ENCODE results near the gene MICAL2. TPM values are rescaled to one million over a fixed set of nuclear protein-coding genes. Genes with fewer than 3 reads are reported as not detected.

Gene MICAL2
- total and polyA plus RNA-seq, 2 donors (not counting 3 experiments of a cell fraction or from before 2014, with no cell fraction given), result 67.6 to 200 TPM

- H2AFZ ChIP-seq (ENCODE audit: low read depth, low read length), result no peak overlapping the region
- H3K27ac ChIP-seq (ENCODE audit: insufficient read depth, low read depth, low read length), result no peak overlapping the region
- dilution Hi-C loops (cut with MboI; ENCODE audit: extremely low pct_ligation_motif_present, low sequenced_read_pairs) (no loop called here), intact Hi-C loops (cut with micrococcal nuclease) (no loop called here)
- no peaks in the 10 kb centered on the region for H3K79me2 ChIP-seq (ENCODE audit: control insufficient read depth, insufficient read depth, low read length)
- H3K4me3 ChIP-seq (replicated peaks in 1 of 3; ENCODE audit: insufficient read depth in 1 of 3, low read depth in 1 of 3, low read length in 3 of 3), result no peak overlapping the region
- FAIRE-seq (no peak), DNase-seq (ENCODE audit: low read depth, low spot score) (no peak)
- no peaks in the 10 kb centered on the region for H4K20me1 ChIP-seq (replicated peaks; ENCODE audit: control insufficient read depth, extremely low read depth, insufficient read depth, low read length)
- TF ChIP-seq GATA2 (IDR thresholded peaks at IDR 0.05; ENCODE audit: insufficient read depth, insufficient read length, low read depth, low read length), result no peak
- TF ChIP-seq MAX (IDR thresholded peaks at IDR 0.05; ENCODE audit: insufficient read depth, insufficient read length), result no peak
- no peak for TF ChIP-seq CTCF (IDR thresholded peaks at IDR 0.05; ENCODE audit: extremely low read depth in 1 of 2, insufficient read depth in 1 of 2, low read depth in 1 of 2, low read length in 2 of 2)
- no peaks in the 10 kb centered on the region for H3K9me3 ChIP-seq (replicated peaks; ENCODE audit: control insufficient read depth, insufficient read depth, low read length)
- H3K9me1 ChIP-seq (replicated peaks; ENCODE audit: control insufficient read depth, extremely low read depth, insufficient read depth, low read length), result no peaks in the 10 kb centered on the region
- peaks cover 6 to 18% of the 10 kb centered on the region in 2 experiments for H3K36me3 ChIP-seq (ENCODE audit: control insufficient read depth in 2 of 2, extremely low read depth in 1 of 2, insufficient read depth in 2 of 2, low read length in 2 of 2)
- no TSS peak for BruUV-seq (replicated peaks)
- CTCF ChIA-PET, result no interaction called here
- POLR2A ChIA-PET, result no interaction called here
- H3K9ac ChIP-seq (replicated peaks; ENCODE audit: extremely low read depth, insufficient read depth, low read length), result no peak overlapping the region
- no peaks in the 10 kb centered on the region for H3K27me3 ChIP-seq (ENCODE audit: control insufficient read depth in 2 of 2, insufficient read depth in 2 of 2, low read length in 2 of 2)
- H3K4me1 ChIP-seq (ENCODE audit: control insufficient read depth, extremely low read depth, insufficient read depth, low read length), result peaks cover 7% of the 10 kb centered on the region
- H3K4me2 ChIP-seq (ENCODE audit: insufficient read depth, low read length), result no peak overlapping the region
Observed at GRCh38 chr11:12245549-12246016, 135.2 kb downstream of the MICAL2 start.

GRCh38 chr11:12246147-12246546 is 135.8 kb downstream of the MICAL2 start:
- Histone ChIP-seq H3K4me1 (ENCODE audit: control insufficient read depth, extremely low read depth, insufficient read depth, low read length) (peaks cover 5% of the 10 kb centered on the region), H3K36me3 (ENCODE audit: control insufficient read depth in 2 of 2, extremely low read depth in 1 of 2, insufficient read depth in 2 of 2, low read length in 2 of 2) (peaks cover 3 to 18% of the 10 kb centered on the region in 2 experiments), H3K4me2 (ENCODE audit: insufficient read depth, low read length) (no peak overlapping the region), H3K27me3 (ENCODE audit: control insufficient read depth in 2 of 2, insufficient read depth in 2 of 2, low read length in 2 of 2) (no peaks in the 10 kb centered on the region), H3K79me2 (ENCODE audit: control insufficient read depth, insufficient read depth, low read length) (no peaks in the 10 kb centered on the region), H3K9me3 (replicated peaks; ENCODE audit: control insufficient read depth, insufficient read depth, low read length) (no peaks in the 10 kb centered on the region), H3K9ac (replicated peaks; ENCODE audit: extremely low read depth, insufficient read depth, low read length) (no peak overlapping the region), H3K9me1 (replicated peaks; ENCODE audit: control insufficient read depth, extremely low read depth, insufficient read depth, low read length) (no peaks in the 10 kb centered on the region), H3K27ac (ENCODE audit: insufficient read depth, low read depth, low read length) (no peak overlapping the region), H3K4me3 (replicated peaks in 1 of 3; ENCODE audit: insufficient read depth in 1 of 3, low read depth in 1 of 3, low read length in 3 of 3) (no peak overlapping the region), H4K20me1 (replicated peaks; ENCODE audit: control insufficient read depth, extremely low read depth, insufficient read depth, low read length) (no peaks in the 10 kb centered on the region), H2AFZ (ENCODE audit: low read depth, low read length) (no peak overlapping the region)
- CTCF ChIA-PET, result interaction anchor here (1.5 kb wide), 1 partner anchor 136 kb away, joined by 3 read pairs; the partner anchor contains the start of gene MICAL2
- no peak for TF ChIP-seq JUN (IDR thresholded peaks at IDR 0.05; ENCODE audit: borderline replicate concordance, insufficient read depth, insufficient read length, low read depth)
- TF ChIP-seq POLR2A (IDR thresholded peaks at IDR 0.05; ENCODE audit: low read depth, low read length), result no peak
- no peak for TF ChIP-seq CTCF (IDR thresholded peaks at IDR 0.05; ENCODE audit: extremely low read depth in 1 of 2, insufficient read depth in 1 of 2, low read depth in 1 of 2, low read length in 2 of 2)
- no peak for TF ChIP-seq EZH2 (IDR thresholded peaks at IDR 0.05; ENCODE audit: borderline replicate concordance, low read depth, low read length, severe bottlenecking)
- TF ChIP-seq MYC (IDR thresholded peaks at IDR 0.05; ENCODE audit: low read depth, low read length), result no peak
- TF ChIP-seq FOS (IDR thresholded peaks at IDR 0.05; ENCODE audit: borderline replicate concordance, insufficient read depth, low read length), result no peak
- TF ChIP-seq POLR2AphosphoS5 (IDR thresholded peaks at IDR 0.05; ENCODE audit: insufficient read depth, low read depth, low read length), result no peak
- no peak for TF ChIP-seq GATA2 (IDR thresholded peaks at IDR 0.05; ENCODE audit: insufficient read depth, insufficient read length, low read depth, low read length)
- intact Hi-C loops (cut with micrococcal nuclease), result no loop called here
- POLR2A ChIA-PET, result no interaction called here
- no peak for FAIRE-seq
- dilution Hi-C loops (cut with MboI; ENCODE audit: extremely low pct_ligation_motif_present, low sequenced_read_pairs), result no loop called here
- no TSS peak for BruUV-seq (replicated peaks)
- DNase-seq (ENCODE audit: low read depth, low spot score), result no peak

All from endothelial cell of umbilical vein (primary cell).